ENCODE data around the gene GUCD1. TPM values are rescaled to one million over a fixed set of nuclear protein-coding genes. Genes with fewer than 3 reads are reported as not detected.

Gene GUCD1
- total RNA-seq, 1 experiment from 2014 or later = 144 TPM

DNA sequence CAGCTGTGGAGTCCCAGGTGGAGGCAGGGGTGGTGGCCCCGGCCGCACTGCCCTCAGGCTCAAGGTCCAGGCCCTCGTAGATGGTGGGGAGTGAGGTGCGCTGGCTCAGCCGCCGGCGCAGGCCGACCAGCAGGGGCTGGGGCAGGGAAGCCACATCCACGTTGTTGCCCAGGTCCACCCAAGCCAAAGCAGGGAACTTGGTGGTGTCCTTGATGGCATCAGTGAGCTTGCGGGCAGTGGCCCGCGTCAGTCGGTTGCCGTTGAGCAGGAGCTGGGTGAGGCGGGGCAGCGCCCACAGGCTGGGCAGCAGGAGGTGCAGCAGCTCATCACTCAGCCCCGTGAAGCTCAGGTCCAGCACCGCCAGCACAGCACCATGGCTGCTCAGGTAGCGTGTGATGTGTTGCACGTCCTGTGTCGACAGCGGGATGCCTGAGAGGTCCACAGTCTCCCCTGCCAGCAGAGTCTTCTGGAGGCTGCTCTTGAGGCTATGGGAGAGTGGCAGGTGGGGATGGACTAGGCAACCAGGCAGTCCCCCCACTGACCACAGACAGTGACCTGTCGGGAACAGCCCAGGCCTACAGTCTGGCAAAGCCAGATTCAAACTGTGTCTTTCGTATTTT lies 31.1 kb upstream of the GUCD1 start:
- H3K9me3 ChIP-seq (ENCODE audit: low read length) = no peaks in the 10 kb centered on the region
- no peaks in the 10 kb centered on the region for H4K20me1 ChIP-seq (ENCODE audit: insufficient read depth, low read depth, low read length)
- no peak overlapping the region for H3K4me2 ChIP-seq (ENCODE audit: low read depth, low read length, poor library complexity, severe bottlenecking)
- no peak for DNase-seq
- no peaks in the 10 kb centered on the region for H3K4me1 ChIP-seq (ENCODE audit: low read length)
- H2AFZ ChIP-seq (ENCODE audit: low read length) = no peak overlapping the region
- H3K9ac ChIP-seq (ENCODE audit: low read length) = no peak overlapping the region
- H3K4me3 ChIP-seq (ENCODE audit: low read length) = no peak overlapping the region
- H3K79me2 ChIP-seq (ENCODE audit: low read length) = no peaks in the 10 kb centered on the region
- no peaks in the 10 kb centered on the region for H3K36me3 ChIP-seq (ENCODE audit: insufficient read depth, low read length)
- no peaks in the 10 kb centered on the region for H3K9me2 ChIP-seq (replicated peaks; ENCODE audit: insufficient read depth, low read length)
- no peak overlapping the region for H3K27ac ChIP-seq (ENCODE audit: low read length)
- no peaks in the 10 kb centered on the region for H3K27me3 ChIP-seq (ENCODE audit: low read length)

DNA sequence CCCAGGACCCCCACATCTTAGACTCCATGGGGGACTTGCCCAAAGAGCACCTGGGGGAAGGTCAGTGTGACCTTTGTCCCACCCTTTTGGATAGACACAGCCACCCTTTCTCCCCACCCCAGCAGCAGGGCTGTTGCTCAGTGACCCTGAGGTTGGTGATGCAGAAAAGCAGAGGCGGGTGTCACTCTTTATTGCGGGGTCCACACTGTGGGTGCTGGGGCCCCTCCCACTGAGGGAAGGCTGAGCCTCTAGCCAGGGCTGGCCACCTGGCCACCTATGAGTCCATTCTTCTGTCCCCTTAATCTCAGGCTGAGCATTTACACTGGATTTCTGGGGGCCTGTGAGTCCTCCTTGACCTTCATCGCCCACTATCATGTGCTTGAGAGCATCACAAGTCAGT lies 30.5 kb upstream of the GUCD1 start:
- no peak for DNase-seq
- no peak overlapping the region for H2AFZ ChIP-seq (ENCODE audit: low read length)
- no peak overlapping the region for H3K9ac ChIP-seq (ENCODE audit: low read length)
- no peaks in the 10 kb centered on the region for H3K79me2 ChIP-seq (ENCODE audit: low read length)
- no peaks in the 10 kb centered on the region for H3K9me2 ChIP-seq (replicated peaks; ENCODE audit: insufficient read depth, low read length)
- H3K4me3 ChIP-seq (ENCODE audit: low read length) = no peak overlapping the region
- H3K27ac ChIP-seq (ENCODE audit: low read length) = no peak overlapping the region
- no peaks in the 10 kb centered on the region for H4K20me1 ChIP-seq (ENCODE audit: insufficient read depth, low read depth, low read length)
- H3K4me1 ChIP-seq (ENCODE audit: low read length) = no peaks in the 10 kb centered on the region
- no peaks in the 10 kb centered on the region for H3K9me3 ChIP-seq (ENCODE audit: low read length)
- no peak overlapping the region for H3K4me2 ChIP-seq (ENCODE audit: low read depth, low read length, poor library complexity, severe bottlenecking)
- H3K36me3 ChIP-seq (ENCODE audit: insufficient read depth, low read length) = no peaks in the 10 kb centered on the region
- no peaks in the 10 kb centered on the region for H3K27me3 ChIP-seq (ENCODE audit: low read length)

DNA sequence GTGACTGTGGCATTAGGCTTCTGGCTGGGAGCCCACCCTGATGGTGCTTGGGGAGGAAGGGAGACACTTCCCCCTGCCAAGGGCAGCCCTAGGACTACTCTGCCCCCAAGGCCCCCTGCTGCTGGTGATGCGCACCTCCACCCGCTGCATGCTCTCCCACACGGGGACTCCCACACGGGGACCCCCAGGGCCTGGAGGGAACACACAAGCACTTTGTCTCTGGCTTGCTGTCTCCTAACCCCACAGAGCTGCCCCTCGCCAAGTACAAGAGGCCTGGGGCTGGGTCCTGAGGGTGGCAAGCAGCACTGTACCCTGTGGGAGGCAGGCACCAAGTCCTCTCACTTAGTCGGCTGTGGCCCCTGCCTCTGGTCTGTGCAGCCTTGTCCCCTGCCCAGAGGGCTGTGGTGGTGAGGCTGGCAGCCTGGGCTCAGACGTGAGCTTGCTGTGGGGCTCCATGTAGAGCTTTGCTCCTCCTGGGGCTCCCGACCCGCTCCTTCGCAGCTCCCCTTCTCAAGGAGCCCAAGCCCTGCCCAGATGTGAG lies 30.0 kb upstream of the GUCD1 start:
- Histone ChIP-seq H2AFZ (ENCODE audit: low read length) (no peak overlapping the region), H3K79me2 (ENCODE audit: low read length) (no peaks in the 10 kb centered on the region), H3K9ac (ENCODE audit: low read length) (no peak overlapping the region), H3K36me3 (ENCODE audit: insufficient read depth, low read length) (no peaks in the 10 kb centered on the region), H3K27ac (ENCODE audit: low read length) (no peak overlapping the region), H3K4me1 (ENCODE audit: low read length) (no peaks in the 10 kb centered on the region), H3K9me2 (replicated peaks; ENCODE audit: insufficient read depth, low read length) (no peaks in the 10 kb centered on the region), H3K4me2 (ENCODE audit: low read depth, low read length, poor library complexity, severe bottlenecking) (no peak overlapping the region), H3K9me3 (ENCODE audit: low read length) (no peaks in the 10 kb centered on the region), H4K20me1 (ENCODE audit: insufficient read depth, low read depth, low read length) (no peaks in the 10 kb centered on the region), H3K4me3 (ENCODE audit: low read length) (no peak overlapping the region), H3K27me3 (ENCODE audit: low read length) (no peaks in the 10 kb centered on the region)
- no peak for DNase-seq

DNA sequence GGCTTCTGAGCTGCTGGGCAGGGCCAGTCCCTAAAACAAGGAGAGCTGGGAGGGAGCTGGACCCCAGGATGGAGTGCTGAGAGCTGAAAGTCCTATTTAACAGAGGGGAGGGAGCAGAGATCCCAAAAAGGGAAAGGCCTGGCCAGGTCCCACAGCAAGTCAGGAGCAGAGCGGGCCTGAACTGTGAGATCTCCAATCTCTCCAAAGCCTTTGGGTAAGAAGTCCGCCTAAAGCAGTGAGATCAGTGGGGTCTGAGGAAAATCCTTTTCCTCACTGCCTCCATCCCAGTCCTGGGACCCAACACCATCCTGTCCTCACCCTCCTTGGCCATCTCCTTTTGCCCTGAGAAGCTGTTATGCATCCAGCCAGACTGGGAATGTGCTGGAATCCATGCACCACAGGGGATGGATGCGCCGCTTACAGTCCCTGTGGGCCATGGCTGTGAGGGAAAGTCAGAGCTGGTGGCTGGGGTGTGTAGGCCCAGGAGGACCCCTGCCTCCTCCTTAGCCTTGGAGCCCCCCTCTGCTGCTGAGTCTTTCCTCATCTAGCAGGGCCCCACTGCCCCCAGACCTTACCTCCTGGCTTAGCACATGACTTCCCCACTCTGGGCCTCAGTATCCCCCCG lies 29.3 kb upstream of the GUCD1 start:
- Histone ChIP-seq H3K36me3 (ENCODE audit: insufficient read depth, low read length) (no peaks in the 10 kb centered on the region), H3K9ac (ENCODE audit: low read length) (no peak overlapping the region), H3K27me3 (ENCODE audit: low read length) (no peaks in the 10 kb centered on the region), H3K27ac (ENCODE audit: low read length) (no peak overlapping the region), H3K79me2 (ENCODE audit: low read length) (no peaks in the 10 kb centered on the region), H3K4me2 (ENCODE audit: low read depth, low read length, poor library complexity, severe bottlenecking) (no peak overlapping the region), H3K9me2 (replicated peaks; ENCODE audit: insufficient read depth, low read length) (no peaks in the 10 kb centered on the region), H2AFZ (ENCODE audit: low read length) (no peak overlapping the region), H3K4me1 (ENCODE audit: low read length) (no peaks in the 10 kb centered on the region), H3K4me3 (ENCODE audit: low read length) (no peak overlapping the region), H3K9me3 (ENCODE audit: low read length) (no peaks in the 10 kb centered on the region), H4K20me1 (ENCODE audit: insufficient read depth, low read depth, low read length) (no peaks in the 10 kb centered on the region)
- no peak for DNase-seq

DNA sequence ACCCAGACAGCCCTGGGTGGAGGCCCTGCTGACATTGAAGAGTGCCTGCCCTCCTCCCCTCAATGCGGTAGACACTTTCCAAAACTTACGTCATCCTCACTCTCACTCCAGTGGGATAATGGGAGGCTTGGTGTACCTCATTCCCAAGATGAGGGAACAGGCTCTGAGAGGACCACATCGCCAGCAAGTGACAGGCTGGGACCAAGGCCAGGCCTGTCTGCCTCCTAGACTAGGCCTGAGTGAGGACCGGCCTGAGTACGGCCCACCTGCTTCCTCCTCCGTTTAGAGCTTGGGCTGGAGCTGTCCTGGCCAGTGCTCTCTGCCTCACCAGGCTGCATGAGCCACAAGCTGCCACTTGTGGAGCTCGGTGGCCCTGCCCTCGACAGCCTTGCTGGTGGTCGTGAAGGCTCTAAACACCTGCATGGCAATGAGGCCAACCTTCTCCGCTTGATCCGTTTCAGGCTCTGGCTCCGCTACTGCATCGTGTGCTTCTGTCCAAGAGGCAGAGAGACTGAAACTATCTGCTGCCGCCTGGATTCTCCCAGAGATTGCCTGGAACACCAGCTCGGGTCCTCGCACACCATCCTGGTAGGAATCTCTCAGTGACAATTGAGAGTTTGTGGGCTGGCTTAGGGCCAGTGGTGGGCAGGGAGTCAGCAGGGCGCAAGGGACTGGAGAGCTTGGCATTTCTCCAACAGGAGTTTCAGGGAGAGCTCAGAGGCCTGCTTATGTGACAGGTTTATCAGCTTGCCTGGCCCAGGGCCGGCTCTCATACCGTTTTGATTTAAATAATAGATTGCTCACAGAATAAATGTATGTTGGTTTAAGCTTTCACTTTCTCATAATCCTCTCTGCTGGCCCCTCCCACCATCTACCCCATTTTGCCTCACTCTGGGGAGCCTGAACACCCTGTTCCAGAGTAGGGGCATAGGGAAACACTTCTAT lies 28.6 kb upstream of the GUCD1 start:
- H3K9me3 ChIP-seq (ENCODE audit: low read length) = no peaks in the 10 kb centered on the region
- no peaks in the 10 kb centered on the region for H3K4me1 ChIP-seq (ENCODE audit: low read length)
- no peaks in the 10 kb centered on the region for H3K27me3 ChIP-seq (ENCODE audit: low read length)
- H3K79me2 ChIP-seq (ENCODE audit: low read length) = no peaks in the 10 kb centered on the region
- DNase-seq = no peak
- no peak overlapping the region for H3K9ac ChIP-seq (ENCODE audit: low read length)
- no peak overlapping the region for H3K27ac ChIP-seq (ENCODE audit: low read length)
- H3K4me3 ChIP-seq (ENCODE audit: low read length) = no peak overlapping the region
- H3K4me2 ChIP-seq (ENCODE audit: low read depth, low read length, poor library complexity, severe bottlenecking) = no peak overlapping the region
- no peaks in the 10 kb centered on the region for H4K20me1 ChIP-seq (ENCODE audit: insufficient read depth, low read depth, low read length)
- H2AFZ ChIP-seq (ENCODE audit: low read length) = no peak overlapping the region
- no peaks in the 10 kb centered on the region for H3K9me2 ChIP-seq (replicated peaks; ENCODE audit: insufficient read depth, low read length)
- H3K36me3 ChIP-seq (ENCODE audit: insufficient read depth, low read length) = no peaks in the 10 kb centered on the region

DNA sequence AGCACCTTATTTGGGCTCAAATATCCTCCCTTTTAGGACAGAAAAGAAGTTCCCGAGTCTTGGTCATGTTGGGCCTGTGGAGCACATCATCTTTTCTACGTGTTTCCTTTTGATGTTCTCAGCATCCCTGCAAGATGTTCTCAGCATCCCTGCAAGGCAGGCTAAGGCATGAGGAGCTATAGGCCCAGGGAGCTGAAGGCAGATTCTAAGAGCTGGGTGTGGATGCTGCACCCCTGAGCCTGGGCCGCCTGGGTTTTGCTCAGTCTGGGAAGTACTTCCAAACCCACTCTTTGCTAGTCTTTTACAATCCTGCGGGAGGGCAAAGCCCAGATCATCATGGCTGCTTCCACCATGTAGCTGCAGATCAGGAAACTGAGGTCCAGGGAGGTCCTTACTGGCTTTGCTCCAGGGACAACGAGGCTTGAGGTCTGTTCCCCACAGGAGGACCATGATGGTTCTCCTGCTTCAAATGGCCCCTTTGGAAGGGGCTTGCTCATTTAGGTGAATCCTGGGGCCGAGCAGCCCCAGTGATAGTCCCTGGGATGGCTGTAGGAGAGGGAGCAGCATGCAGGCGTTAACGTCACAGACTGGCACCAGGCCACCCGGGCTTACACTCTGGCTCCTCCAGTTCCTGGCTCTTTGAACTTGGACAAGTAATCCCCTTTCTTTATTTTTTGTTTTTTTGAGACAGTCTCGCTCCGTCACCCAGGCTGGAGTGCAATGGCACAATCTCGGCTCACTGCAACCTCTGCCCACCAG lies 27.3 kb upstream of the GUCD1 start:
- no peak overlapping the region for H2AFZ ChIP-seq (ENCODE audit: low read length)

DNA sequence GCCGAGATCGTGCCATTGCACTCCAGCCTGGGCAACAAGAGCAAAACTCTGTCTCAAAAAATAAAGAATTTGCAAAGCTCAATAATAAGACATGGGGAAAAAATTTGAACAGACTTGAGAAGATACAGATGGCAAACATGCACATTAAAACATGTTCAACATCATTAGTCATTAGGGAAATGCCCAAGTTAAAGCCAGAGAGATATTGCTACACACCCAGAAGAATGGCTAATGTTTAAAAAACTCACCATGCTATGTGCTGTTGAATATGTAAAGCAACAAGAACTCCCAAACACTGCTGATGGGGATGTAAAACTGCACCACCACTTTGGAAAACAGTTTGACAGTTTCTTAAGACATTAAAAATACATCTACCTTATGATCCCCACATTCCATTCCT lies 25.3 kb upstream of the GUCD1 start:
- H3K79me2 ChIP-seq (ENCODE audit: low read length) = no peaks in the 10 kb centered on the region
- DNase-seq = no peak
- H3K9me2 ChIP-seq (replicated peaks; ENCODE audit: insufficient read depth, low read length) = no peaks in the 10 kb centered on the region
- no peak overlapping the region for H3K9ac ChIP-seq (ENCODE audit: low read length)
- H3K9me3 ChIP-seq (ENCODE audit: low read length) = no peaks in the 10 kb centered on the region
- H3K4me1 ChIP-seq (ENCODE audit: low read length) = no peaks in the 10 kb centered on the region
- H3K36me3 ChIP-seq (ENCODE audit: insufficient read depth, low read length) = no peaks in the 10 kb centered on the region
- H3K4me3 ChIP-seq (ENCODE audit: low read length) = no peak overlapping the region
- no peaks in the 10 kb centered on the region for H3K27me3 ChIP-seq (ENCODE audit: low read length)
- no peak overlapping the region for H2AFZ ChIP-seq (ENCODE audit: low read length)
- H4K20me1 ChIP-seq (ENCODE audit: insufficient read depth, low read depth, low read length) = no peaks in the 10 kb centered on the region
- H3K27ac ChIP-seq (ENCODE audit: low read length) = no peak overlapping the region
- no peak overlapping the region for H3K4me2 ChIP-seq (ENCODE audit: low read depth, low read length, poor library complexity, severe bottlenecking)

More for the DNA sequence above, 27.3 kb upstream of the GUCD1 start:
- no peak overlapping the region for H3K9ac ChIP-seq (ENCODE audit: low read length)
- H3K4me2 ChIP-seq (ENCODE audit: low read depth, low read length, poor library complexity, severe bottlenecking) = no peak overlapping the region
- no peaks in the 10 kb centered on the region for H3K27me3 ChIP-seq (ENCODE audit: low read length)
- no peaks in the 10 kb centered on the region for H3K9me3 ChIP-seq (ENCODE audit: low read length)
- no peaks in the 10 kb centered on the region for H3K9me2 ChIP-seq (replicated peaks; ENCODE audit: insufficient read depth, low read length)
- no peak for DNase-seq
- no peak overlapping the region for H3K27ac ChIP-seq (ENCODE audit: low read length)
- no peaks in the 10 kb centered on the region for H3K79me2 ChIP-seq (ENCODE audit: low read length)
- no peaks in the 10 kb centered on the region for H3K36me3 ChIP-seq (ENCODE audit: insufficient read depth, low read length)
- no peaks in the 10 kb centered on the region for H4K20me1 ChIP-seq (ENCODE audit: insufficient read depth, low read depth, low read length)
- H3K4me3 ChIP-seq (ENCODE audit: low read length) = no peak overlapping the region
- H3K4me1 ChIP-seq (ENCODE audit: low read length) = no peaks in the 10 kb centered on the region

All from Karpas-422 (cell line).